Spleen (tissue), 11 donors: Measurements from ENCODE around the gene EDRF1. TPM values are rescaled to one million over a fixed set of nuclear protein-coding genes. Genes with fewer than 3 reads are reported as not detected.

ENCODE experiments used
- DNase-seq: peaks from one replicate; pipeline ENCODE4 v3.0.0-alpha.2; 2020
- H3K27ac ChIP-seq, 8 donors: fragments of 200-600 bp; sonication (generic) in 7 of 8; 1 replicate in 4 of 8; 2 replicates in 4 of 8; pipeline versions ENCODE4 v1.5.0 to v1.8.0; 2016 to 2021; ENCODE audit warnings: inconsistent platforms in 4 of 8, mild to moderate bottlenecking in 4 of 8, moderate library complexity in 1 of 8
- H3K27me3 ChIP-seq, 7 donors: fragments of 200-600 bp; sonication (generic) in 6 of 7; replicated peaks in 1 of 7; 1 replicate in 4 of 7; 2 replicates in 3 of 7; pipeline versions ENCODE4 v1.5.0 to v1.8.0; 2016 to 2021; ENCODE audit warnings: inconsistent platforms in 3 of 7, mild to moderate bottlenecking in 1 of 7
- H3K36me3 ChIP-seq, 6 donors: fragments of 200-600 bp; sonication (generic) in 5 of 6; 1 replicate in 4 of 6; 2 replicates in 2 of 6; pipeline versions ENCODE4 v1.5.0 to v1.8.0; 2016 to 2021; ENCODE audit warnings: inconsistent platforms in 2 of 6
- H3K4me1 ChIP-seq, 6 donors: fragments of 200-600 bp; sonication (generic) in 5 of 6; 1 replicate in 3 of 6; 2 replicates in 3 of 6; pipeline versions ENCODE4 v1.5.0 to v1.8.0; 2016 to 2021; ENCODE audit warnings: inconsistent platforms in 3 of 6
- H3K4me3 ChIP-seq, 8 donors: fragments of 200-600 bp; sonication (generic) in 7 of 8; 1 replicate in 4 of 8; 2 replicates in 4 of 8; pipeline versions ENCODE4 v1.5.0 to v1.8.0; 2016 to 2021; ENCODE audit warnings: inconsistent platforms in 4 of 8, mild to moderate bottlenecking in 4 of 8, moderate library complexity in 2 of 8
- H3K9me3 ChIP-seq, 8 donors: fragments of 200-600 bp; sonication (generic) in 7 of 8; 1 replicate in 4 of 8; 2 replicates in 4 of 8; pipeline versions ENCODE4 v1.5.0 to v1.8.0; 2016 to 2021; ENCODE audit warnings: inconsistent platforms in 4 of 8
- CTCF ChIP-seq, 11 experiments: fragments of 200-600 bp in 7 of 11; fragments of 450-650 bp in 4 of 11; sonication (generic) in 4 of 11; IDR thresholded peaks in 8 of 11; conservative IDR thresholded peaks in 3 of 11; 1 replicate in 7 of 11; 2 replicates in 4 of 11; pipeline versions ENCODE4 v1.4.0 to v1.8.0; 2016 to 2021; ENCODE audit warnings: antibody characterized with exemption in 11 of 11, inconsistent platforms in 4 of 11, mild to moderate bottlenecking in 1 of 11
- POLR2A ChIP-seq, 3 donors: fragments of 450-650 bp; IDR thresholded peaks; one replicate each; pipeline ENCODE4 v1.5.1; 2017; ENCODE audit warnings: antibody characterized with exemption in 3 of 3, mild to moderate bottlenecking in 1 of 3
- POLR2AphosphoS5 ChIP-seq, 3 donors: sonication (generic); formaldehyde crosslinking; IDR thresholded peaks; one replicate each; pipeline ENCODE4 v1.5.1; 2017; ENCODE audit warnings: antibody characterized with exemption in 3 of 3
- whole genome bisulfite sequencing, 5 donors: extraction: QIAGEN DNeasy Blood & Tissue Kit in 3 of 5; methylation state at CpG; one replicate each; pipeline versions ENCODE4 v1.1.5 to v1.1.7; 2013 to 2018; 5-methylcytosine and 5-hydroxymethylcytosine counted together
- intact Hi-C: fragments of 100-400 bp; cut with DNase I; formaldehyde crosslinking; loops from one replicate; pipeline ENCODE4 v1.15.0; 2023; ENCODE audit warnings: low total_unique reads
- polyA plus RNA-seq, 3 donors: library from polyadenylated mRNA; stranded (reverse); fragments of 200-250 nt; gene quantifications; one replicate each; pipeline ENCODE4 v1.2.1, GENCODE V29; 2013
- total RNA-seq, 7 donors: library from RNA; depleted of rRNA in 3 of 7; stranded (reverse); fragments of >200 nt in 3 of 7; fragmentation: NEBNext Ultra II Directional in 4 of 7; extraction: Animal tissue kit (Norgen Biotek cat#: 25700) in 4 of 7; gene quantifications; one replicate each; pipeline versions ENCODE4 v1.1.0 to v1.2.1, GENCODE V29; 2016 to 2021
- donor health status: healthy with polysubstance abuse.
- donor health status: DM: no; HTN: no; CAD: no; lungs with moderate emphysema.
- donor health status: DM: no; HTN: no; CAD: no.
- donor health status: Bipolar disorder and iron deficiency.
- donor health status: healthy.
- donor health status: DM: no; HTN: no; CAD: no.
- donor health status: DM: yes; HTN: yes; CAD: no.

Gene EDRF1
- total and polyA plus RNA-seq, 10 donors = 17.8 to 47.5 (median 34.3) TPM

- Histone ChIP-seq H3K4me1 (no peaks in the 10 kb centered on the region), H3K9me3 (no peaks in the 10 kb centered on the region), H3K4me3 (no peak overlapping the region), H3K27me3 (no peaks in the 10 kb centered on the region), H3K27ac (no peak overlapping the region), H3K36me3 (peaks cover 0 to 6% (median 0%) of the 10 kb centered on the region in 6 donors)
- WGBS, 5 donors = 72 to 89% (median 80%) methylated on average over 11 of the region's 11 CpGs
- intact Hi-C loops = no loop called here
- TF ChIP-seq POLR2A (IDR thresholded peaks at IDR 0.05) (no peak), POLR2AphosphoS5 (IDR thresholded peaks at IDR 0.05) (no peak), CTCF (IDR thresholded peaks at IDR 0.05 in 8 of 11, conservative IDR thresholded peaks at IDR 0.05 in 3 of 11) (no peak)
- DNase-seq = no peak
Observed at GRCh38 chr10:125782054-125782453, 62.5 kb downstream of the EDRF1 start.

- H3K27me3 ChIP-seq = no peaks in the 10 kb centered on the region
- H3K36me3 ChIP-seq = peaks cover 0 to 11% (median 0%) of the 10 kb centered on the region in 6 donors
- 81 to 91% (median 90%) methylated on average over 4 to 11 of the region's 11 CpGs for WGBS, 5 donors
- intact Hi-C loops = no loop called here
- H3K4me3 ChIP-seq = no peak overlapping the region
- H3K27ac ChIP-seq = no peak overlapping the region
- no peaks in the 10 kb centered on the region for H3K9me3 ChIP-seq
- no peaks in the 10 kb centered on the region for H3K4me1 ChIP-seq
- TF ChIP-seq POLR2AphosphoS5 (IDR thresholded peaks at IDR 0.05) (no peak), POLR2A (IDR thresholded peaks at IDR 0.05) (no peak), CTCF (IDR thresholded peaks at IDR 0.05 in 8 of 11, conservative IDR thresholded peaks at IDR 0.05 in 3 of 11) (no peak)
- DNase-seq = no peak
Observed at GRCh38 chr10:125782616-125783015, 63.1 kb downstream of the EDRF1 start.

- Histone ChIP-seq H3K27me3 (no peaks in the 10 kb centered on the region), H3K4me3 (no peak overlapping the region), H3K27ac (no peak overlapping the region), H3K9me3 (no peaks in the 10 kb centered on the region), H3K36me3 (peaks cover 0 to 19% (median 4%) of the 10 kb centered on the region in 6 donors), H3K4me1 (peaks cover 0 to 8% (median 2%) of the 10 kb centered on the region in 6 donors)
- TF ChIP-seq POLR2A (IDR thresholded peaks at IDR 0.05) (no peak), CTCF (IDR thresholded peaks at IDR 0.05 in 8 of 11, conservative IDR thresholded peaks at IDR 0.05 in 3 of 11) (no peak), POLR2AphosphoS5 (IDR thresholded peaks at IDR 0.05) (no peak)
- WGBS, 5 donors = 88 to 93% (median 92%) methylated on average over 6 to 7 of the region's 7 CpGs
- intact Hi-C loops = no loop called here
- DNase-seq = no peak
Observed at GRCh38 chr10:125783408-125783807, 63.9 kb downstream of the EDRF1 start.

- Histone ChIP-seq H3K36me3 (peaks cover 0 to 25% (median 9%) of the 10 kb centered on the region in 6 donors), H3K4me1 (peaks cover 0 to 13% (median 3%) of the 10 kb centered on the region in 6 donors), H3K27me3 (no peaks in the 10 kb centered on the region), H3K9me3 (no peaks in the 10 kb centered on the region), H3K4me3 (no peak overlapping the region), H3K27ac (no peak overlapping the region)
- TF ChIP-seq POLR2A (IDR thresholded peaks at IDR 0.05) = no peak
- TF ChIP-seq CTCF (IDR thresholded peaks at IDR 0.05 in 8 of 11, conservative IDR thresholded peaks at IDR 0.05 in 3 of 11) = no peak
- no peak for TF ChIP-seq POLR2AphosphoS5 (IDR thresholded peaks at IDR 0.05)
- WGBS, 5 donors = 49 to 68% (median 57%) methylated on average over 6 of the region's 6 CpGs
- no peak for DNase-seq
- intact Hi-C loops = no loop called here
Observed at GRCh38 chr10:125783957-125784356, 64.4 kb downstream of the EDRF1 start.
